Measurements from ENCODE around the gene OR8S1.

OR8S1 gene

GRCh38 chr12:48557919-48558318, 32.5 kb downstream of the OR8S1 start:
- DNase-seq: no peak

DNA sequence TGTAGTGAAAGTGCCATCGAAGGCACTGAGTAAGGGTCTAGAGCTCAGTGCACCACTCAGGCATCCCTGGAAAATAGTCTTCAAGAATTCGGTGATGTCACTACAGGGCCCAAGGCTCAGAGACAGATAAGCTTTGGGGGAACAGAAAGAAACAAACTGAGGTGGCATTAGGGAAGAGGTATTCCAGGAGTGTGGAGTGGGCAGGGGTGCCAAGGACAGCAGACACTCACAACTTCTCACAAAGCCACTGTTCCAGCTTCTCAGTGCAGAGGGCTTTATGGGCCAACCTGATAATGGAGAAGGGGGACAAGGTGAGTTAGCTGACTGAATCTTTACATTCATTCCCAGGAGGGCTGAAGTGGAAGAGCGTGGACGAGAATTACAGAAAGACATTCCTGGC, 42.3 kb downstream of the OR8S1 start:
- no peak for DNase-seq

DNA sequence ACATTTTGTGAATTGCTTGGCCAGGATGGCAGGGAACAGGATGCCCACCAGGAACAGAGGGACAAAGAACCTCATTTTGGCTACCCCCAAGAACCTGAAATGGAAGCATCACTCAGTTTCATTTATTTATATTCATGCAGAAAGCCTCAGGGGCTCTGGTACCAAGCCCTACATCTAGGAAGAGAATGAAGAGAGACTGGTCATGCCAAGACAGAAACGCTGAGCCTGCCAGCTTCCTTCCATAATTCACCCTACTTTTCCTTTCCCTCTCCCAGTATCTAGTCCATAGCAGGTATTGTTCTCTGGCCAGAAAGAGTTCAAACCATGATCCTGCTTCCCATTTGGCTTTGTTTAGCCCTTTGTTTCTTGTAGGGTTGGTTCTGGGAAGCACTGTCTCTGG, 44.5 kb downstream of the OR8S1 start, which contains the start of gene LALBA:
Gene LALBA (minus strand): TSS at position 101 of the 400 bp plus-strand sequence. CDS start 26 bp downstream, at position 75.
- no peak for DNase-seq

- no peak for DNase-seq
Observed at GRCh38 chr12:48572326-48572725, 46.9 kb downstream of the OR8S1 start.

All from activated gamma-delta T cell treated with Interleukin-2 at 50 U/mL for 16 hours (primary cell).